ENCODE results near the gene CPLANE1.
"Not testable (repeated sequence)": the region's sequence is repeated elsewhere in the genome, so short reads cannot be mapped to it uniquely, and the experiment has no call there.

CPLANE1 gene

DNA sequence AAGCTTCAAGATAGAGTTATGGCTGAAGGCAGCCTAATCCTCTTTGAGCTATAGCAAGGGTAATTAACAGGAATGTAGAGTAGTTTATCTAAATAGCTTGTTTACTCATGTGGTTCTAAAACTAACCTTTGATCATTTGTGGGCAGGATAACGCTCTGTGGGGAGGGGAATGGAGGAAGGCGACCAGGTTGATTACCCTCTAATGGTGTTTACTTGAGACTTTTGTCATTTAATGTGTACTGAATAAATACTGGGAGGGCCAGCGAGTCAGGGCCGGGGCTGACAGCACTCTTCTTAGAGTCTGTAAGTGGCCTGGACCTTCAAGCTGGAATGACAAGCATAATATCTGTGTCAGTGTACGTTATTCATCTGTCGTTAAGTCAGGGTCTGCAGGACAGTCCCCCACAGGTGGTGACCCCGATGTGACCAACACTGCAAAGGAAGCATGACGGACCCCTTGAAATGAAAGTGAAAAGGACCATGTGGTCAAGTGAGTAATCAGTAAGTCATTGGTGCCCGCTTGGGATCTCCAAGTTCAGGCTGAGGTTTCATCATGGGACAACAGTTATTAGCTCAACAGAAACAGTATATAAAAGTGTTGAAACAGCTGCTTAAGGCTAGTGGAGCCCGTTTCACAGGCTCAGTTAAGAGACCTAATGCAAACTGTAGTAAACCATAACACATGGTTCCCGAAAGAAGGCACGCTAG, 162.6 kb downstream of the CPLANE1 start:
- Histone ChIP-seq H3K9ac (ENCODE audit: low read depth, low read length) (no peak overlapping the region), H3K9me3 (ENCODE audit: control insufficient read depth, insufficient read depth, low read length) (no peaks in the 10 kb centered on the region), H3K4me1 (ENCODE audit: insufficient read depth, low read length) (no peaks in the 10 kb centered on the region; the same call in 1 of the 2 replicates), H3K36me3 (ENCODE audit: insufficient read depth, low read length) (no peaks in the 10 kb centered on the region)

DNA sequence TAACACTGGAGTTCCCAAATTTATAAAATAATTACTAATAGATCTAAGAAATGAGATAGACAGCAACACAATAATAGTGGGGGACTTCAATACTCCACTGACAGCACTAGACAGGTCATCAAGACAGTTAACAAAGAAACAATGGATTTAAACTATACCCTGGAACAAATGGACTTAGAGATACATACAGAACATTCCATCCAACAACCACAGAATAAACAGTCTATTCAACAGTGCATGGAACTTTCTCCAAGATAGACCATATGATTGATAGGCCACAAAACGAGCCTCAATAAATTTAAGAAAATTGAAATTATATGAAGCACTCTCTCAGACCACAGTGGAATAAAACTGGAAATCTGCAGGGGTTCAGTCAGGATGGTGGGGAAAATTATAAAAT, 163.2 kb downstream of the CPLANE1 start:
- H3K36me3 ChIP-seq (ENCODE audit: insufficient read depth, low read length); H3K9ac ChIP-seq (ENCODE audit: low read depth, low read length); H3K9me3 ChIP-seq (ENCODE audit: control insufficient read depth, insufficient read depth, low read length); H3K4me1 ChIP-seq (ENCODE audit: insufficient read depth, low read length): not testable (repeated sequence)

DNA sequence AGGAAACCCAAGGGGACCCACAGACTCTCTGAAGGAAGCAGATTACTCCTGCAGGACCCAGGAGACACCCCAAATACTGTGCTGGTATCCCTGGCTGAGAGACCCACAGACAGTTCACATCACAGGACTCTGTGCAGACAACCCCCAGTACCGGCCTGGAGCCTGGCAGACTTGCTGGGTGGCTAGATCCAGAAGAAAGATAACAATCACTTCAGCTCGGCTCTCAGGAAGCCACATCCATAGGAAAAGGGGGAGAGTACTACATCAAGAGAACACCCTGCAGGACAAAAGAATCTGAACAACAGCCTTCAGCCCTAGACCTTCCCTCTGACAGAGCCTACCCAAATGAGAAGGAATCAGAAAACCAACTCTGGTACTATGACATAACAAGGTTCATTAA, 166.2 kb downstream of the CPLANE1 start:
- H3K36me3 ChIP-seq (ENCODE audit: insufficient read depth, low read length); H3K9me3 ChIP-seq (ENCODE audit: control insufficient read depth, insufficient read depth, low read length); H3K9ac ChIP-seq (ENCODE audit: low read depth, low read length); H3K4me1 ChIP-seq (ENCODE audit: insufficient read depth, low read length): not testable (repeated sequence)

DNA sequence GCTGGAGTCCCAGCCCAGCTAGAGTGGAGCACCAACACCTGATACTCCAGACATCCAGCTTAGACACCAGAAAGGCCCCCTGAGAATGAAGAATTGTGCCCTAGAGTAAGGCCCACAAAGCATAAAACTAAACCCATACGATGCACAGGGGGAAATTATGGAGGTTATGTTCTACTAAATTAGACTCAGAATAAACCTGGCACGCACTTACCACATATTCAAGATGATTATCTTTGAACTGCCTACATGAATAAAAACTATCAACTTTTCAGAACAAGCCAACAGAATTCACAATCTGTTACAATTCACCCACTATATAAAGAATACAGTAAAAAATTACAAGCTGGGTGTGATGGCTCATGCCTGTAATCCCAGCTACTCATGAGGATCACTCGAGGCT, 168.5 kb downstream of the CPLANE1 start:
- Histone ChIP-seq H3K9me3 (ENCODE audit: control insufficient read depth, insufficient read depth, low read length) (no peaks in the 10 kb centered on the region), H3K4me1 (ENCODE audit: insufficient read depth, low read length) (no peaks in the 10 kb centered on the region), H3K36me3 (ENCODE audit: insufficient read depth, low read length) (no peaks in the 10 kb centered on the region), H3K9ac (ENCODE audit: low read depth, low read length) (no peak overlapping the region)

DNA sequence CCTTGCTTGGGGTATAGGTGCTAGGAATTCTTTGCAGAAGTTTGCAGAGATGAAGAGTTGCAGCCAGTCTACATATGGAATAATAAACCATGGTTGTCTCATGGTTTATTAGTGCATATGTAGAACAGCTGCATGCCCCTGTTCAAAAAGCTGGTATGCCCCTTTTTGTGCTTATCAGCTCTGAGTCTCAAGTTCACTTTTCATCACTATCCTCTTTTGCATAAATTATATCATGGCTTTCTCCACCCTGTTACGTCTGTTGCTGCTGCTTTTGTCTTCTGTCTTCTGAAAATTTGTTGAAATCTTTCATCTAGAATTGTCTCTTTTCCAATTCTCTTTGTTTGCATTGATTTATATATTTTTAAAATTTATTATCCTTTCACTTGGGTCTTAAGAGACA, 172.0 kb downstream of the CPLANE1 start:
- Histone ChIP-seq H3K36me3 (ENCODE audit: insufficient read depth, low read length) (no peaks in the 10 kb centered on the region), H3K9ac (ENCODE audit: low read depth, low read length) (no peak overlapping the region), H3K9me3 (ENCODE audit: control insufficient read depth, insufficient read depth, low read length) (no peaks in the 10 kb centered on the region), H3K4me1 (ENCODE audit: insufficient read depth, low read length) (no peaks in the 10 kb centered on the region)

DNA sequence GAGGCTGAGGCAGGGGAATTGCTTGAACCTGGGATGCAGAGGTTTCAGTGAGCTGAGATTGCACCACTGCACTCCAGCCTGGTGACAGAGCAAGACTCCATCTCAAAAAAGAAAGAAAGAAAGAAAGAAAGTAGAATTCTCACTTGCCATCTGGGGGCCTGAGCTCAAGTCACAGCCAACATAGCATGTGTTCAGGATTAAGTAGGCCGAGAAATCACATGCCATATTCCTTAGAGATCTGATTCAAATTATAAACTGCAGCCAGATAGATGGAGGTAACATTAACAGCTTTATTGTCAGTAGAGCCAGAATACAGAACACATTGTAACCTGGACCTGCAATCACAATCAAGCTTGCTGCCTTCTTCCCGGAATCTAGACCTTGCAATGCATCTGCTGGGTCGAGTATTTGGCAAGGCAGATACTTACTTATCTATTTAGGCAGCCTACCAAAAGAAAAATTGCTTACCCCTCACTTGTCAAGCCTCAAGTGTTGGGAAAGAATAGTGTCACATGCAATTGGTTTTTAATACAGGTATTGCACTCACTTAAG, 173.7 kb downstream of the CPLANE1 start:
- Histone ChIP-seq H3K9ac (ENCODE audit: low read depth, low read length) (no peak overlapping the region), H3K9me3 (ENCODE audit: control insufficient read depth, insufficient read depth, low read length) (no peaks in the 10 kb centered on the region), H3K36me3 (ENCODE audit: insufficient read depth, low read length) (no peaks in the 10 kb centered on the region), H3K4me1 (ENCODE audit: insufficient read depth, low read length) (no peaks in the 10 kb centered on the region)

DNA sequence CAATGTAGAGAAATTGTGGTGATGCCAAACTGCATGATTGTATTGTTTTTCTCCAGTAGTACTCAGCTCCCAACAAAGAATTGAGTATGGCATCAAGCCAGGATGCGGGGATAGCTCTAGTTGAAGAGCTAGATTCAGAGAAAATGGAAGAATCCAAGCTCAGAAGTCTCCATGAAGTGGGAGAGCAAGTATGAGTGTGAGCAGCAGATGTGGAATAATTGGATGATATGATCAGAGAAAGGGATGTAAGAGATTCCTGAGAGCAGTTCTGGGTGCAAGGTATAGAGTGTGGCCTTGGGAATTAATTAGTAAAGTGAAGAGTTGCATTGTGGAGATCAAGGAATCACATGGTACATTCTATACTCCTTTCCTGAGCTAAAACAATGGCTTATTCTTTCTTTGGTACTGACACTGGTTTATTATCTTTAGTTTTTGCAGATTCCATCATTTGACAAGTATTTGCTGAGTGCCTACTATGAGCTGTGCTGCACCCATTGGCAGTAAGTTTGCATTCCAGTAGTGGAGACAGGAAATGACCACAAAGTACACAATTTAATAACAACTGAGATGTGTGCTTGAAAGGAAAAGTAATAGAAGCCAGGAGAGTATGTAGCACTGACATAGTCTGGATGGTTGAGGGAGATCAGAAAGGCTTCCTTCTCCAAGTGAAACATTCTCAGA, 177.1 kb downstream of the CPLANE1 start:
- no peaks in the 10 kb centered on the region for H3K36me3 ChIP-seq (ENCODE audit: insufficient read depth, low read length)
- H3K4me1 ChIP-seq (ENCODE audit: insufficient read depth, low read length), result no peaks in the 10 kb centered on the region
- no peaks in the 10 kb centered on the region for H3K9me3 ChIP-seq (ENCODE audit: control insufficient read depth, insufficient read depth, low read length)
- no peak overlapping the region for H3K9ac ChIP-seq (ENCODE audit: low read depth, low read length)

DNA sequence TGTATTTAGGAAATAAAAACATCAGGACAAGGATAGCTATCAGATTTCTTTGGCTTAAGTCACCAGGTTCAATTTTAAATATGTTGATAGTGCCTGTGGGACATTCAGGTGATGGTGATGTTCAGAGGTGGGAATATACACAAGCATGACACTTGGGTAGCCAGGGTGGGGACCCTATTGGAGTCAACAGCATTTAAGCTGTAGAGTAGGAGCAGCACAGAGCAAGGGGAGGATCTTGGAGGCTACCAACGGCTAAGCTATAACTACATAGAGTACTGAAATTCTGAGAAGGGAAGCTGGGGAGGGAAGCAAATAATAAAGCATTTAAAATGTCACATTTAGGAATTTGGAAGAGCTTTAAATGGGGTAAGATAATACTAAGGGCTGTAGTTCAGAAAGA, 177.7 kb downstream of the CPLANE1 start:
- no peaks in the 10 kb centered on the region for H3K4me1 ChIP-seq (ENCODE audit: insufficient read depth, low read length)
- no peaks in the 10 kb centered on the region for H3K36me3 ChIP-seq (ENCODE audit: insufficient read depth, low read length)
- no peaks in the 10 kb centered on the region for H3K9me3 ChIP-seq (ENCODE audit: control insufficient read depth, insufficient read depth, low read length)
- no peak overlapping the region for H3K9ac ChIP-seq (ENCODE audit: low read depth, low read length)

DNA sequence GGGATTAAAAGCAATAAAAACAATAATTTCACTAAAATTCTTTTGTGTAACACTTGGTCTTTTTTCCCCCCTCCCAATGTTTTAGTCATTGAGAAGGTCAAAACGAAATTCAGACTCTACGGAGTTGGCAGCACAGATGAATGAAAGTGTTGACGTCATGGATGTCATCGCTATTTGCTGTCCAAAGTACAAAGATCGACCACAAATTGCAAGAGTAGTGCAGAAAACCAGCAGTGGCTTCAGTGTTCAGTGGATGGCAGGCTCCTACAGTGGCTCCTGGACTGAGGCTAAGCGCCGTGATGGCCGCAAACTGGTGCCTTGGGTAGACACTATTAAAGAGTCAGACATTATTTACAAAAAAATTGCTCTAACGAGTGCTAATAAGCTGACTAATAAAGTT, 184.7 kb downstream of the CPLANE1 start:
- no peaks in the 10 kb centered on the region for H3K9me3 ChIP-seq (ENCODE audit: control insufficient read depth, insufficient read depth, low read length)
- H3K9ac ChIP-seq (ENCODE audit: low read depth, low read length), result no peak overlapping the region
- peaks cover 6% of the 10 kb centered on the region for H3K36me3 ChIP-seq (ENCODE audit: insufficient read depth, low read length)
- H3K4me1 ChIP-seq (ENCODE audit: insufficient read depth, low read length), result no peaks in the 10 kb centered on the region

DNA sequence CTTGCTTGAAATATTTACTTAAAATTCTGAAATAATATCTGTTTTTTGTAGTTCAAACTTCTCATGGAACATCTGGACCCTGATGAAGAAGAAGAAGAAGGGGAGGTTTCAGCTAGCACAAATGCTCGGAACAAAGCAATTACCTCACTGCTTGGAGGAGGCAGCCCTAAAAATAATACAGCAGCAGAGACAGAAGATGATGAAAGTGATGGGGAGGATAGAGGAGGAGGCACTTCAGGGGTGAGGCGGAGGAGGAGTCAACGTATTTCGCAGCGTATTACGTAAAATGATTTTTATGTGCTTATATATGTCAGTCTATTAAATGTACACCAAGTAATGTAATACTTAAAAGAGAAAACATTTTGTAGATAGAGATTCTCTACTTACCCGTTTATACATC, 185.4 kb downstream of the CPLANE1 start:
- Histone ChIP-seq H3K9me3 (ENCODE audit: control insufficient read depth, insufficient read depth, low read length) (no peaks in the 10 kb centered on the region), H3K4me1 (ENCODE audit: insufficient read depth, low read length) (no peaks in the 10 kb centered on the region), H3K9ac (ENCODE audit: low read depth, low read length) (no peak overlapping the region), H3K36me3 (ENCODE audit: insufficient read depth, low read length) (peaks cover 6% of the 10 kb centered on the region)

DNA sequence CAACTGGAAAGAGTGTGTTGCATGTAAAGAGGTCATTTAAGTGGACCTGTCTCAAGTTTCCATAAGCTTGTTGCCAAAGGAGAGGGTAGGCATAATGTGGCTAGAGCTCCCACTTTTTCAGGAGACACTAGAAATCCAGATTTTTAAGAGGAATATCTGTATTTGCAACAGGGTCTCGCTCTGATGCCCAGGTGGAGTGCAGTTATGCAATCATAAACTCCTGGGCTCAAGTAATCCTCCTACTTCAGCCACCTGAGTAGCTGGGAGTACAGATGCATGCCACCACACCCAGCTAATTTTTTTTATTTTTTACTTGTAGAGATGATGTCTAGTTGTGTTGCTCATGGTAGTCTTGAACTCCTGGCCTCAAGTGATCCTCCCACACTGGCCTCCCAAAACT, 189.1 kb downstream of the CPLANE1 start:
- peaks cover 6% of the 10 kb centered on the region for H3K36me3 ChIP-seq (ENCODE audit: insufficient read depth, low read length)

DNA sequence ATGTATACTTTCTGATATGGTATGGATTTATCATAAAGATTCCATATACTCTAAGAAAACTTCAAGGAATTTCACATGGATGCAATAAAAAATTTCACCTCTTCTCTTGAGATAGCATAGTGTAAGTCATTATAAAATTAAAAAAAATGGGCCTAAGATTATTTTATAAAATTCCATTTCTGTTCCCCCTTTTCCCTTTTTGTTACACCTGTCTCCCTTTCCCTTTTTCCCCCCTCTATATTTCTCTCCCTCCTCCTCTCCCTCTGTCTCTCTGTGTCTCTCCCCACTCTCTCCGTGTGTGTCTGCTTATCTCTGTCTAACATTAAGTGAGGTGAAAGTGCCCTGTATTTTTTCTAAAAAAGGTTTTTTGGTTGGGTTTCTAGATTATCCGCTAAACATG, 192.4 kb downstream of the CPLANE1 start:
- Histone ChIP-seq H3K4me1 (ENCODE audit: insufficient read depth, low read length) (no peaks in the 10 kb centered on the region), H3K36me3 (ENCODE audit: insufficient read depth, low read length) (peaks cover 6% of the 10 kb centered on the region; the same call in 1 of the 2 replicates), H3K9ac (ENCODE audit: low read depth, low read length) (no peak overlapping the region), H3K9me3 (ENCODE audit: control insufficient read depth, insufficient read depth, low read length) (no peaks in the 10 kb centered on the region)

More for the DNA sequence above, 189.1 kb downstream of the CPLANE1 start:
- Histone ChIP-seq H3K9ac (ENCODE audit: low read depth, low read length) (no peak overlapping the region), H3K9me3 (ENCODE audit: control insufficient read depth, insufficient read depth, low read length) (no peaks in the 10 kb centered on the region), H3K4me1 (ENCODE audit: insufficient read depth, low read length) (no peaks in the 10 kb centered on the region)
